ENCODE results near the gene GALNT16.

DNA sequence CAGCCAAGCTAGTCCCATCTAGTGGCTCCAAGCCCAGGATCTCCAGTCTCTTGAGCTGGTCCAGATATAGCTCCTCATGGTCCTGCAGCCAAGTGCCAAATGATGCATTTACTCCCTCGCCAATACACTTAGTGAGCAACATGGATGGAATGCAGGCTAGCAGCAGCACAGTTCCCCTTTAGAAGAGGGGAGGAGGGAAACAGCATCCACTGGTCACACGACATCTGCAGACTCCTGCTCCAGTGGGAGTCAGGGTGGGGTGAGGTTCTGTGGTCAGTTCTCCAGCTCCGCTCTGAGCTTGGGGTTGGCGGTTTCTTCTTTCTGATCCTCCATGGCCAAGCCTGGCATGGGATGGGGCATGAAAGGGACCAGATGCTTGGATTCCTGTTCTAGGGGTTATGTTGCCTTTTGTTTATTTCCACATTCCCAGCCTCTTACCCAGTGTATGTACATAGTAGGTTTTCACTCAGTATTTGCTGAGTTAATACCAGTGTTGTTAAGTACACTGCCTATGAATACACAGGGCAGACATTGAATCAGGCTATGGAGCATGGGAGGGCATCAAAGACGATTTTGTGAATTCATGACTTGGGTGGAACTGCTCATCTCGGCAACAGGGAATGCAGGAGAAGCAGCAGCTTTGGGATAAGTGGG is 57.3 kb downstream of the GALNT16 start:
- TF ChIP-seq, protein P1, sequence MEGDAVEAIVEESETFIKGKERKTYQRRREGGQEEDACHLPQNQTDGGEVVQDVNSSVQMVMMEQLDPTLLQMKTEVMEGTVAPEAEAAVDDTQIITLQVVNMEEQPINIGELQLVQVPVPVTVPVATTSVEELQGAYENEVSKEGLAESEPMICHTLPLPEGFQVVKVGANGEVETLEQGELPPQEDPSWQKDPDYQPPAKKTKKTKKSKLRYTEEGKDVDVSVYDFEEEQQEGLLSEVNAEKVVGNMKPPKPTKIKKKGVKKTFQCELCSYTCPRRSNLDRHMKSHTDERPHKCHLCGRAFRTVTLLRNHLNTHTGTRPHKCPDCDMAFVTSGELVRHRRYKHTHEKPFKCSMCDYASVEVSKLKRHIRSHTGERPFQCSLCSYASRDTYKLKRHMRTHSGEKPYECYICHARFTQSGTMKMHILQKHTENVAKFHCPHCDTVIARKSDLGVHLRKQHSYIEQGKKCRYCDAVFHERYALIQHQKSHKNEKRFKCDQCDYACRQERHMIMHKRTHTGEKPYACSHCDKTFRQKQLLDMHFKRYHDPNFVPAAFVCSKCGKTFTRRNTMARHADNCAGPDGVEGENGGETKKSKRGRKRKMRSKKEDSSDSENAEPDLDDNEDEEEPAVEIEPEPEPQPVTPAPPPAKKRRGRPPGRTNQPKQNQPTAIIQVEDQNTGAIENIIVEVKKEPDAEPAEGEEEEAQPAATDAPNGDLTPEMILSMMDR (conservative IDR thresholded peaks at IDR 0.05; ENCODE audit: low read depth, low read length) = no peak
- no peak for TF ChIP-seq EZH2 (IDR thresholded peaks at IDR 0.05; ENCODE audit: low read length, unreplicated experiment)

All from PC-3 (cell line).